ENCODE measurements around the gene DGKI. TPM values are rescaled to one million over a fixed set of nuclear protein-coding genes. Genes with fewer than 3 reads are reported as not detected.
A peak's percentile ranks its signal among the peaks of the same experiment; 100 is the strongest.
"Not testable (repeated sequence)": the region's sequence is repeated elsewhere in the genome, so short reads cannot be mapped to it uniquely, and the experiment has no call there.

Gene DGKI
- total and polyA plus RNA-seq, 2 of the 4 experiments (the other 2 are of a cell fraction) = 3.9 to 15.8 TPM

GRCh38 chr7:137449016-137449415 is 397.8 kb downstream of the DGKI start:
- H4K5ac ChIP-seq (ENCODE audit: low read depth, low read length) = no peak overlapping the region
- H3K14ac ChIP-seq (replicated peaks; ENCODE audit: low read depth, low read length) = no peak overlapping the region
- intact Hi-C loops (cut with micrococcal nuclease) = no loop called here
- no peak overlapping the region for H3K23ac ChIP-seq (ENCODE audit: low read depth, low read length)
- ATAC-seq (ENCODE audit: low read depth) (no peak), DNase-seq (no peak)
- H3K4me1 ChIP-seq (ENCODE audit: control insufficient read depth, insufficient read depth, low read length) = peaks cover 7% of the 10 kb centered on the region
- H3K27me3 ChIP-seq (ENCODE audit: control insufficient read depth, insufficient read depth, low read length) = no peaks in the 10 kb centered on the region
- BruUV-seq (replicated peaks) = no TSS peak
- in situ Hi-C loops (cut with MboI; ENCODE audit: low sequenced_read_pairs) = no loop called here
- H4K20me1 ChIP-seq (ENCODE audit: insufficient read depth, low read length) = no peaks in the 10 kb centered on the region
- no peak overlapping the region for H3K4ac ChIP-seq (ENCODE audit: low read depth, low read length)
- no peak overlapping the region for H3K27ac ChIP-seq (ENCODE audit: insufficient read depth, low read length)
- dilution Hi-C loops (cut with HindIII; ENCODE audit: low sequenced_read_pairs, unreplicated experiment) = no loop called here
- no peak overlapping the region for H2BK5ac ChIP-seq (ENCODE audit: low read depth, low read length, poor library complexity, severe bottlenecking)
- H3K36me3 ChIP-seq (ENCODE audit: control insufficient read depth, insufficient read depth, low read length) = 0 out of 2 replicates have a peak, but pooled peaks cover 1% of the 10 kb centered on the region
- H3K18ac ChIP-seq (ENCODE audit: low read depth, low read length) = no peak overlapping the region
- no peak overlapping the region for H3K9ac ChIP-seq (ENCODE audit: low read depth, low read length)
- no peak overlapping the region for H3K4me2 ChIP-seq (ENCODE audit: low read depth, low read length)
- WGBS, 2 experiments (ENCODE audit: extremely low coverage in 2 of 2, insufficient read length in 1 of 2) = no CpG with 5 or more reads among the region's 4 CpGs
- H4K8ac ChIP-seq (ENCODE audit: low read depth in 2 of 2, low read length in 2 of 2) = no peak overlapping the region
- H3K9me1 ChIP-seq (ENCODE audit: insufficient read depth, low read length) = 0 out of 2 replicates have a peak, but pooled peaks cover 3% of the 10 kb centered on the region
- H2BK15ac ChIP-seq (ENCODE audit: low read depth, low read length) = no peak overlapping the region
- no peak overlapping the region for H3K4me3 ChIP-seq (ENCODE audit: insufficient read depth, low read depth, low read length)
- H2AK5ac ChIP-seq (ENCODE audit: low read depth, low read length) = no peak overlapping the region
- no peaks in the 10 kb centered on the region; the same call in 1 of the 2 replicates for H3K9me3 ChIP-seq (ENCODE audit: control insufficient read depth, insufficient read depth, low read length)
- no peak overlapping the region for H2AK9ac ChIP-seq (replicated peaks; ENCODE audit: low read depth, low read length, poor library complexity)
- H2BK20ac ChIP-seq (ENCODE audit: low read depth, low read length) = no peak overlapping the region
- POLR2A ChIA-PET (ENCODE audit: unreplicated experiment) = no interaction called here
- no peak overlapping the region for H2BK120ac ChIP-seq (ENCODE audit: low read depth, low read length)
- peaks cover 0 to 15% of the 10 kb centered on the region in 2 experiments; a peak in 2 of 4 replicates for H3K79me1 ChIP-seq (ENCODE audit: low read depth in 1 of 2, low read length in 2 of 2)
- CTCF ChIA-PET = interaction anchor here (0.9 to 1.0 kb wide), 2 partner anchors 143 to 280 kb away, joined by 3 to 4 read pairs; no protein-coding TSS in a partner anchor
- TF ChIP-seq CTCF (conservative IDR thresholded peaks at IDR 0.05; ENCODE audit: low read depth, low read length) (no peak), CEBPB (IDR thresholded peaks at IDR 0.05; ENCODE audit: low read depth, low read length) (no peak), SMC3 (IDR thresholded peaks at IDR 0.05; ENCODE audit: low read depth, low read length) (no peak), BHLHE40 (IDR thresholded peaks at IDR 0.05; ENCODE audit: low read depth, low read length) (no peak), RFX5 (IDR thresholded peaks at IDR 0.05; ENCODE audit: low read depth, low read length) (no peak), RCOR1 (IDR thresholded peaks at IDR 0.05; ENCODE audit: insufficient replicate concordance, low read length) (no peak)
- no peak overlapping the region for H4K91ac ChIP-seq (ENCODE audit: insufficient read depth, low read depth, low read length)
- H2AFZ ChIP-seq (replicated peaks; ENCODE audit: low read length, poor library complexity) = no peak overlapping the region
- no peak overlapping the region for H3K56ac ChIP-seq (ENCODE audit: extremely low read depth, insufficient read depth, low read length)

GRCh38 chr7:137448572-137448971 is 398.2 kb downstream of the DGKI start:
- H3K9me3 ChIP-seq (ENCODE audit: control insufficient read depth, insufficient read depth, low read length); H3K9me1 ChIP-seq (ENCODE audit: insufficient read depth, low read length); H2BK20ac ChIP-seq (ENCODE audit: low read depth, low read length); H3K14ac ChIP-seq (replicated peaks; ENCODE audit: low read depth, low read length); H3K18ac ChIP-seq (ENCODE audit: low read depth, low read length); H3K56ac ChIP-seq (ENCODE audit: extremely low read depth, insufficient read depth, low read length); H2BK15ac ChIP-seq (ENCODE audit: low read depth, low read length); BruUV-seq (replicated peaks); POLR2A ChIA-PET (ENCODE audit: unreplicated experiment); H3K9ac ChIP-seq (ENCODE audit: low read depth, low read length); H4K8ac ChIP-seq (ENCODE audit: low read depth in 2 of 2, low read length in 2 of 2); H3K27me3 ChIP-seq (ENCODE audit: control insufficient read depth, insufficient read depth, low read length); H2AK9ac ChIP-seq (replicated peaks; ENCODE audit: low read depth, low read length, poor library complexity); H4K91ac ChIP-seq (ENCODE audit: insufficient read depth, low read depth, low read length); H2BK120ac ChIP-seq (ENCODE audit: low read depth, low read length); ATAC-seq (ENCODE audit: low read depth); H3K36me3 ChIP-seq (ENCODE audit: control insufficient read depth, insufficient read depth, low read length); H2BK5ac ChIP-seq (ENCODE audit: low read depth, low read length, poor library complexity, severe bottlenecking); H3K4me2 ChIP-seq (ENCODE audit: low read depth, low read length); H4K20me1 ChIP-seq (ENCODE audit: insufficient read depth, low read length); in situ Hi-C loops (cut with MboI; ENCODE audit: low sequenced_read_pairs); H4K5ac ChIP-seq (ENCODE audit: low read depth, low read length); H3K4me1 ChIP-seq (ENCODE audit: control insufficient read depth, insufficient read depth, low read length); H2AFZ ChIP-seq (replicated peaks; ENCODE audit: low read length, poor library complexity); DNase-seq; CTCF ChIA-PET; H3K27ac ChIP-seq (ENCODE audit: insufficient read depth, low read length); H3K4ac ChIP-seq (ENCODE audit: low read depth, low read length); H3K4me3 ChIP-seq (ENCODE audit: insufficient read depth, low read depth, low read length); intact Hi-C loops (cut with micrococcal nuclease); H3K23ac ChIP-seq (ENCODE audit: low read depth, low read length); dilution Hi-C loops (cut with HindIII; ENCODE audit: low sequenced_read_pairs, unreplicated experiment): not testable (repeated sequence)
- peaks cover 0 to 15% of the 10 kb centered on the region in 2 experiments; a peak in 2 of 4 replicates for H3K79me1 ChIP-seq (ENCODE audit: low read depth in 1 of 2, low read length in 2 of 2)
- no CpG with 5 or more reads among the region's 1 CpG for WGBS, 2 experiments (ENCODE audit: extremely low coverage in 2 of 2, insufficient read length in 1 of 2)
- peak overlapping the region; percentile 69; the same call in 1 of the 2 replicates for H2AK5ac ChIP-seq (ENCODE audit: low read depth, low read length)
